A549 (cell line): Measurements from ENCODE around the gene OSGEP. TPM values are rescaled to one million over a fixed set of nuclear protein-coding genes. Genes with fewer than 3 reads are reported as not detected.

Source experiments
- ATAC-seq, 2 experiments: fragments of 200-7000 bp in 1 of 2; fragments of >200 bp in 1 of 2; cut with Nextera tagmentation in 1 of 2; cut with Tn5 transposase in 1 of 2; 3 replicates each; pipeline versions ENCODE4 v1.8.0 to v1.9.1; 2018 to 2020; ENCODE audit warnings: mild to moderate bottlenecking in 1 of 2, moderate library complexity in 1 of 2
- CTCF ChIA-PET: fragments of 300-600 bp; sonication (Branson Sonifier 250); formaldehyde crosslinking; extraction: SDS; loops from one replicate; lab custom pipeline; 2021; ENCODE audit warnings: antibody characterized with exemption, inconsistent platforms; lab: Yijun Ruan, JAX
- POLR2A ChIA-PET: fragments of 350-600 bp; formaldehyde crosslinking; extraction: SDS; loops from one replicate; lab custom pipeline; 2021; ENCODE audit warnings: antibody characterized with exemption, inconsistent platforms; lab: Yijun Ruan, JAX
- DNase-seq, 2 experiments: peaks; one replicate each; pipeline versions ENCODE4 v3.0.0 to v3.0.0-alpha.2; 2011 to 2016; ENCODE audit warnings: low read depth in 1 of 2, low spot score in 1 of 2
- FAIRE-seq: peaks from 2 replicates; lab custom pipeline; 2011; peaks lifted over from hg19 to GRCh38; lab: Jason Lieb, UNC
- H3K27ac ChIP-seq, 2 experiments: fragments of >200 bp; sonication (Bioruptor Twin); formaldehyde crosslinking; 3 replicates each; pipeline ENCODE4 v1.5.1; 2016 to 2017
- H3K4me1 ChIP-seq: fragments of >200 bp; sonication (Bioruptor Twin); formaldehyde crosslinking; 3 replicates; pipeline ENCODE4 v1.6.1; 2016
- H3K4me2 ChIP-seq: fragments of >200 bp; sonication (Bioruptor Twin); formaldehyde crosslinking; 3 replicates; pipeline ENCODE4 v1.6.1; 2016
- H3K4me3 ChIP-seq: fragments of >200 bp; sonication (Bioruptor Twin); formaldehyde crosslinking; 3 replicates; pipeline ENCODE4 v1.5.1; 2016
- H3K9me3 ChIP-seq: fragments of >200 bp; sonication (Bioruptor Twin); formaldehyde crosslinking; 3 replicates; pipeline ENCODE4 v1.6.1; 2016
- ATOH8 ChIP-seq: fragments of 250-450 bp; sonication (Bioruptor Pico); IDR thresholded peaks from 2 replicates; pipeline ENCODE4 v1.5.0; 2020; ENCODE audit warnings: low read depth, mild to moderate bottlenecking, moderate library complexity
- CBX2 ChIP-seq: fragments of 200-600 bp; sonication (generic); IDR thresholded peaks from 2 replicates; pipeline ENCODE4 v1.6.1; 2016; ENCODE audit warnings: low read depth, mild to moderate bottlenecking, borderline replicate concordance
- CBX8 ChIP-seq: fragments of 200-600 bp; sonication (generic); IDR thresholded peaks from 2 replicates; pipeline ENCODE4 v1.6.1; 2016
- CEBPB ChIP-seq, 2 experiments: fragments of >200 bp in 1 of 2; sonication (Bioruptor Twin) in 1 of 2; formaldehyde crosslinking in 1 of 2; IDR thresholded peaks; 2 replicates each; pipeline ENCODE4 v1.6.1; 2012 to 2016
- CHD4 ChIP-seq: fragments of 200-600 bp; sonication (generic); IDR thresholded peaks from 2 replicates; pipeline ENCODE4 v1.6.1; 2016; ENCODE audit warnings: antibody characterized with exemption, mild to moderate bottlenecking, borderline replicate concordance
- FOSB ChIP-seq: fragments of 250-450 bp; sonication (Bioruptor Pico); IDR thresholded peaks from 2 replicates; pipeline ENCODE4 v1.5.0; 2020; ENCODE audit warnings: mild to moderate bottlenecking, moderate library complexity
- HMGXB4 ChIP-seq: fragments of 250-450 bp; sonication (Bioruptor Pico); IDR thresholded peaks from 2 replicates; pipeline ENCODE4 v1.5.0; 2021; ENCODE audit warnings: mild to moderate bottlenecking, moderate library complexity, borderline replicate concordance
- HOXA7 ChIP-seq: fragments of 250-450 bp; sonication (Bioruptor Pico); IDR thresholded peaks from 2 replicates; pipeline ENCODE4 v1.5.0; 2020; ENCODE audit warnings: mild to moderate bottlenecking, moderate library complexity
- HOXB13 ChIP-seq: fragments of 250-450 bp; sonication (Bioruptor Pico); IDR thresholded peaks from 2 replicates; pipeline ENCODE4 v1.5.0; 2020; ENCODE audit warnings: low read depth, mild to moderate bottlenecking, moderate library complexity
- JUN ChIP-seq, 2 experiments: fragments of >200 bp; sonication (Bioruptor Twin); formaldehyde crosslinking; IDR thresholded peaks; 2 replicates in 1 of 2; 3 replicates in 1 of 2; pipeline ENCODE4 v1.6.1; 2016 to 2017
- KDM1A ChIP-seq: fragments of 200-600 bp; sonication (generic); IDR thresholded peaks from 2 replicates; pipeline ENCODE4 v1.6.1; 2016; ENCODE audit warnings: low read depth, mild to moderate bottlenecking
- MAZ ChIP-seq: fragments of 150-350 bp; IDR thresholded peaks from 2 replicates; pipeline ENCODE4 v1.6.1; 2014; ENCODE audit warnings: antibody characterized with exemption, low read depth, low read length, borderline replicate concordance
- NR3C1 ChIP-seq: fragments of >200 bp; sonication (Bioruptor Twin); formaldehyde crosslinking; IDR thresholded peaks from 3 replicates; pipeline ENCODE4 v1.6.1; 2017
- PBX3 ChIP-seq: IDR thresholded peaks from 2 replicates; pipeline ENCODE4 v1.6.1; 2012
- RAD21 ChIP-seq, 2 experiments: fragments of >200 bp in 1 of 2; sonication (Bioruptor Twin) in 1 of 2; formaldehyde crosslinking in 1 of 2; IDR thresholded peaks in 1 of 2; conservative IDR thresholded peaks in 1 of 2; 2 replicates in 1 of 2; 3 replicates in 1 of 2; pipeline ENCODE4 v1.6.1; 2012 to 2018; ENCODE audit warnings: inconsistent platforms in 1 of 2
- REST ChIP-seq: fragments of 200-600 bp; sonication (generic); IDR thresholded peaks from 2 replicates; pipeline ENCODE4 v1.6.1; 2016; ENCODE audit warnings: antibody characterized with exemption, mild to moderate bottlenecking, moderate library complexity
- ZNF302 ChIP-seq: fragments of 250-450 bp; sonication (Bioruptor Pico); IDR thresholded peaks from 2 replicates; pipeline ENCODE4 v1.9.0; 2021; ENCODE audit warnings: inconsistent platforms, mild to moderate bottlenecking, moderate library complexity
- WGBS: methylation state at CpG from one replicate; pipeline ENCODE4 v1.1.6; 2017; ENCODE audit errors: missing lambda C conversion rate; 5-methylcytosine and 5-hydroxymethylcytosine counted together
- polyA plus RNA-seq, 4 experiments: library from polyadenylated mRNA; depleted of rRNA in 3 of 4; stranded (reverse); fragments of >200 nt; fragmentation: RNase III in 1 of 4; extraction: RNeasy Plus Mini Kit Qiagen cat#74134 plus additional on column Dnase treatment in 1 of 4; gene quantifications; 2 replicates in 3 of 4; 3 replicates in 1 of 4; pipeline ENCODE4 v1.2.3, GENCODE V29; 2011 to 2017

Gene OSGEP
- polyA plus RNA-seq, 2 of the 4 experiments (the other 2 are of a cell fraction) = 30.4 to 33.2 TPM

GRCh38 chr14:20486684-20487395 lies 32.2 kb upstream of the OSGEP start:
- CTCF ChIA-PET = interaction anchor here (1.0 to 1.2 kb wide), 3 partner anchors 17 to 159 kb away, joined by 3 read pairs; no protein-coding TSS in a partner anchor
- TF ChIP-seq CEBPB (IDR thresholded peaks at IDR 0.05) (no peak), RAD21 (conservative IDR thresholded peaks at IDR 0.05 in 1 of 2, IDR thresholded peaks at IDR 0.05 in 1 of 2) (no peak), PBX3 (no peak), CBX8 (no peak), REST (no peak), JUN (IDR thresholded peaks at IDR 0.05) (no peak), ZNF302 (no peak), ATOH8 (CRISPR knock-in tag) (no peak), KDM1A (no peak), CHD4 (no peak), CBX2 (no peak), HOXA7 (CRISPR knock-in tag) (no peak), HMGXB4 (CRISPR knock-in tag) (no peak), MAZ (no peak)
- Histone ChIP-seq H3K9me3 (no peaks in the 10 kb centered on the region), H3K4me3 (no peak overlapping the region), H3K4me1 (no peaks in the 10 kb centered on the region), H3K27ac (no peak overlapping the region), H3K4me2 (no peak overlapping the region)
- no peak for FAIRE-seq
- 31% methylated on average over 8 of the region's 8 CpGs for WGBS
- POLR2A ChIA-PET = no interaction called here
- ATAC-seq = no peak
- DNase-seq = no peak

- POLR2A ChIA-PET = no interaction called here
- ATAC-seq (no peak), FAIRE-seq (no peak)
- TF ChIP-seq HOXB13 (CRISPR knock-in tag) (no peak), FOSB (CRISPR knock-in tag) (no peak), NR3C1 (no peak)
- TF ChIP-seq, all 56 proteins: peak for 0
- H3K27ac ChIP-seq = no peak overlapping the region
- DNase-seq = no peak
- no peaks in the 10 kb centered on the region for H3K4me1 ChIP-seq
- no peak overlapping the region for H3K4me2 ChIP-seq
- CTCF ChIA-PET = interaction anchor here (0.7 kb wide), 1 partner anchor 12 kb away, joined by 3 read pairs; no protein-coding TSS in a partner anchor
- 57% methylated on average over 7 of the region's 7 CpGs for WGBS
- no peaks in the 10 kb centered on the region for H3K9me3 ChIP-seq
- H3K4me3 ChIP-seq = no peak overlapping the region
Observed at GRCh38 chr14:20485900-20486299, 31.3 kb upstream of the OSGEP start.
